Astrocyte (in vitro differentiated cells and primary cell): ENCODE measurements around the gene DLL1.

ENCODE experiments used
- EZH2 ChIP-seq: IDR thresholded peaks from 2 replicates; pipeline ENCODE4 v1.6.1; 2012; ENCODE audit warnings: mild to moderate bottlenecking, low read length, inconsistent platforms; ENCODE audit not compliant: insufficient read depth
- TF ChIP-seq, protein P1 (sequence below): IDR thresholded peaks from 2 replicates; pipeline ENCODE4 v1.5.1; 2011; ENCODE audit warnings: low read depth, mild to moderate bottlenecking, inconsistent platforms, low read length, moderate library complexity; ENCODE audit not compliant: insufficient read depth

DNA sequence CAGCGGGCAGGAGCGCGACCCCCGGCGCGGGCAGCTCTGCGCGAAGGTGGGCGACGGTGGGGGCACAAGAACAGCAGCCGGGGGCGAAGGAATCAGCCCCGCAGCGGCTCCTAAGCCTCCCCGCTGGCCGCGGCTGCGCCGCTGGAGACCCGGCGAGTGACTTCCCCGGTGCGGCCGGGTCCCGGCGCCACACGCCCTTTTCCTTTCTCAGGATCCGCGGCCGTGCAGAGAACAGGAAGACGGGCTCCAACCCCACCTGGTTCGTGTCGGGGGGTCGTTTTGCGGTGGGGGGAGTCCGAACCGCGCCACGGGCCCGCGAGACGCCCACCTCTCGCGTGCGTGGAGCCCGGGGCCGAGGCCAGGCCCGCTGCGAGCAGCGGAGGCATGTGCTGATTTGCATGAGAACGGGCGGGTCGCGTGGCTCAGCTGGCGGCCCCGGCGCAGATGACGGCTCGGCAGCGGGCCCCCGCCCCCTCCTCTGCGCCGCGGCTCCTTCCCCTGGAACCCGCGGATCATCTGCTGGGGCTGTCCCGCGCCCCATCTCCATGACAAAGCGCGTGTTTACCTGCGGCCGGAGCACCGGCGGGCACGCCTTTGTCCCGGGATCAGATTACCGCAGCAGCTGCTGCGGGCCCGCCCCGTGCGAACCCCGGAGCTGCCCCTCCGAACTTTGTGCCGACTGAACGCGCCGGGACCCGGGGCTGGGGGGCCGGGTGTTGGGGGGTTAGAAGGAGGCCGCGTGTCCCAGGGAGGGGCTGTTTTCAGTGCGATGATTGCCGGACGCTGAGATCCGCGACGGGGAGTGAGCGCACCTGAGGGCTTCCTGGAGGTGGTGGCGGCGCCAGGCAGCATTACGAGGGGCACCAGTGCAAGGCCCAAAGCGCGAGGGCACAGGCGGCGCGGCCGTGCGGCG lies 4.9 kb upstream of the DLL1 start:
- TF ChIP-seq, protein P1, sequence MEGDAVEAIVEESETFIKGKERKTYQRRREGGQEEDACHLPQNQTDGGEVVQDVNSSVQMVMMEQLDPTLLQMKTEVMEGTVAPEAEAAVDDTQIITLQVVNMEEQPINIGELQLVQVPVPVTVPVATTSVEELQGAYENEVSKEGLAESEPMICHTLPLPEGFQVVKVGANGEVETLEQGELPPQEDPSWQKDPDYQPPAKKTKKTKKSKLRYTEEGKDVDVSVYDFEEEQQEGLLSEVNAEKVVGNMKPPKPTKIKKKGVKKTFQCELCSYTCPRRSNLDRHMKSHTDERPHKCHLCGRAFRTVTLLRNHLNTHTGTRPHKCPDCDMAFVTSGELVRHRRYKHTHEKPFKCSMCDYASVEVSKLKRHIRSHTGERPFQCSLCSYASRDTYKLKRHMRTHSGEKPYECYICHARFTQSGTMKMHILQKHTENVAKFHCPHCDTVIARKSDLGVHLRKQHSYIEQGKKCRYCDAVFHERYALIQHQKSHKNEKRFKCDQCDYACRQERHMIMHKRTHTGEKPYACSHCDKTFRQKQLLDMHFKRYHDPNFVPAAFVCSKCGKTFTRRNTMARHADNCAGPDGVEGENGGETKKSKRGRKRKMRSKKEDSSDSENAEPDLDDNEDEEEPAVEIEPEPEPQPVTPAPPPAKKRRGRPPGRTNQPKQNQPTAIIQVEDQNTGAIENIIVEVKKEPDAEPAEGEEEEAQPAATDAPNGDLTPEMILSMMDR = no peak
- peak; percentile 97 for TF ChIP-seq EZH2
